ENCODE results near the gene EZR.

- TF ChIP-seq CTCF (IDR thresholded peaks at IDR 0.05) (no peak), POLR2A (IDR thresholded peaks at IDR 0.05) (no peak), EP300 (IDR thresholded peaks at IDR 0.05) (no peak)
These were observed 28.6 kb upstream of the EZR start for GRCh38 chr6:158847786-158848185.
